Umbilical cord (tissue), 2 donors: ENCODE measurements around the gene JARID2. TPM values are rescaled to one million over a fixed set of nuclear protein-coding genes. Genes with fewer than 3 reads are reported as not detected.
"Not testable (repeated sequence)": the region's sequence is repeated elsewhere in the genome, so short reads cannot be mapped to it uniquely, and the experiment has no call there.

Source experiments
- DNase-seq: peaks from one replicate; pipeline ENCODE4 v3.0.0-alpha.2; 2015; ENCODE audit warnings: low spot score
- total RNA-seq: library from RNA; depleted of rRNA; stranded (reverse); fragments of >200 nt; gene quantifications from one replicate; pipeline ENCODE4 v1.2.3, GENCODE V29; 2014; ENCODE audit warnings: low replicate concordance; ENCODE audit not compliant: insufficient read depth

The JARID2 gene
- total RNA-seq, 1 donor from 2014 or later: 8.4 TPM

DNA sequence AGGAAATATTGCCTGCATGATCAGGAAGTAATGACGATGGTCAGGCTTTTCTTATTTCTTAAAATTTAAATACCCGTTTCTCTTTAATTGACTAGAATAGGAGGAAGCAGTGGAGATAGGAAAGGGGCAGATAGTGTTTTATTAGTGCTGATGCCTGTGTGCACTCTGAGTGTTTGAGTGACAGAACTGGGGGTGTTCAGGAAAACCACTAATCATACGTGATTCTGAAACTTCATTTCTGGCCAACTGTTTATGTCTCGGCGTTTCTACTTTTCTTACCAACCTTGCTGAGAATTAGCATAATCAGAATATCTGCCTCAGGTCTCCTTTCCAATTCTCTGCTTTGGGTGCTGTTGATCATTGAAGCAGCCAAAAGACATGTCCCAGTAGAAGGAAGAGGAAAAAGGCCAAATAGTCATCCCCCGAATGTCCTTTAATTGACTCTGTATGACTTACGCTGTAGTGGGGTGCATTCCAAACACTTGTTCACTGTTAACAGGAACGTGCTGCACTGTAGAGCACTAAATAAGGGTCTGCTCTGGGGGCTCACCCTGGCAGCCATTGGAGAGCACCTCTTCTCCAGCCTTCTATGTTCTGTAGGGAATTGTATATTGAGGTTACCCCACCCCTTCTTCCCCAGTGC is 152.9 kb downstream of the JARID2 start:
- no peak for DNase-seq

- DNase-seq: peak; percentile 91
These were observed 154.0 kb downstream of the JARID2 start for GRCh38 chr6:15399641-15400470.

DNA sequence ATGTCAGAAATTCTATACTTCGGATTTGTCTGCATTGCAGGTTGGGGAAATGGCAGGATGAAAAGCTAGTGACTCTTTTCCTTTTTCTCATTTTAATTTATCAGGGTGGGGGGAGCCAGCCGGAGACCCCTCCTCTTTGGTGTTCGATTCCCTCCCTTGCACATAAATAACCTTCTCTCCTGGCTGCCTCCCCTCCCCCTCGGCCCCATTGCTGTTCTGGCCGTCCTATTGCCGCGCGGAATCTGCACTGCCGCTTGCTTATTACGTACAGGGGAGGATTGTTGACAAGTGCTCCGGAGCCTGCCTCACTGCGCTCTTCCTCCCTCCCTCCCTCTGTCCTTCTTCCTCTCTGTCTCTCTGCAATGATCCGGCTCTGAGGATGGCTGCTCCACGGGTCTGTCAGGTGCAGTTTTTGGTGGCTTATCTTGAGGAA is 154.7 kb downstream of the JARID2 start:
- peak; percentile 55 for DNase-seq

- no peak for DNase-seq
These were observed 155.3 kb downstream of the JARID2 start for GRCh38 chr6:15401120-15401519.

GRCh38 chr6:15401769-15402250 is 155.9 kb downstream of the JARID2 start:
- DNase-seq: peak; percentile 55

GRCh38 chr6:15402406-15403045 is 156.7 kb downstream of the JARID2 start:
- peak; percentile 40 for DNase-seq

DNA sequence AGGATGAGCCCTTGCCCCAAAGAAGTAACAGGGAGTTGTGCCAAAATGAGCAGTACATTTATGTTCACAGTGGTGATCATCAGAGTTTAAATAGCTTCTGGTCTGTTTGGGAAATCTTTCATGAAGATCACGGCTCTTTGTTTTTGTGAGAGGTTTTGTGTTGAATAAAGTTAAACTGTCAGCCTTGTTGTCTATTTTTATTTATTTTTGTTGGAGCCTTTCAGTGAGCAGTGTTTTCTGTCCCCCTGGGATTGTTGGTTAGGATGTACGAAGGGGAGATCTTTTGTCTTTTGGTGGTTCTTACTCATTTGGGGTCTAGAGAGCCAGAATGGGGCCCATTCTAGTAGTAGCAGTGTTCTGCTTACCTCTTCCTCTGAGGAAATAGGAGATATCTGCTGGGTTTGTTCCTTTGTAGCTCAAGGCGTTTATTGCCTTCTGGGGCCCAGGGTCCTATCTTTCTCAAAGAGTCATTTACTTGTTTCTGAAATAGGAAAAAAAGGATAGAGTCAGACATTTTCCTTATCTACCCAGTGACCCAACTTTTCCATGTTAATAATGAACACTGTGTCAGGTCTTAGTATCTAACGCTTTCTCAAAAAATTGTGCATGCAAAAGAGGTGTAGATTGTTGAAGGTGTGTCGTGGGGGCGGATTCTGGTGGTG is 157.4 kb downstream of the JARID2 start:
- DNase-seq: no peak

GRCh38 chr6:15404685-15404980 is 158.8 kb downstream of the JARID2 start:
- DNase-seq: no peak

DNA sequence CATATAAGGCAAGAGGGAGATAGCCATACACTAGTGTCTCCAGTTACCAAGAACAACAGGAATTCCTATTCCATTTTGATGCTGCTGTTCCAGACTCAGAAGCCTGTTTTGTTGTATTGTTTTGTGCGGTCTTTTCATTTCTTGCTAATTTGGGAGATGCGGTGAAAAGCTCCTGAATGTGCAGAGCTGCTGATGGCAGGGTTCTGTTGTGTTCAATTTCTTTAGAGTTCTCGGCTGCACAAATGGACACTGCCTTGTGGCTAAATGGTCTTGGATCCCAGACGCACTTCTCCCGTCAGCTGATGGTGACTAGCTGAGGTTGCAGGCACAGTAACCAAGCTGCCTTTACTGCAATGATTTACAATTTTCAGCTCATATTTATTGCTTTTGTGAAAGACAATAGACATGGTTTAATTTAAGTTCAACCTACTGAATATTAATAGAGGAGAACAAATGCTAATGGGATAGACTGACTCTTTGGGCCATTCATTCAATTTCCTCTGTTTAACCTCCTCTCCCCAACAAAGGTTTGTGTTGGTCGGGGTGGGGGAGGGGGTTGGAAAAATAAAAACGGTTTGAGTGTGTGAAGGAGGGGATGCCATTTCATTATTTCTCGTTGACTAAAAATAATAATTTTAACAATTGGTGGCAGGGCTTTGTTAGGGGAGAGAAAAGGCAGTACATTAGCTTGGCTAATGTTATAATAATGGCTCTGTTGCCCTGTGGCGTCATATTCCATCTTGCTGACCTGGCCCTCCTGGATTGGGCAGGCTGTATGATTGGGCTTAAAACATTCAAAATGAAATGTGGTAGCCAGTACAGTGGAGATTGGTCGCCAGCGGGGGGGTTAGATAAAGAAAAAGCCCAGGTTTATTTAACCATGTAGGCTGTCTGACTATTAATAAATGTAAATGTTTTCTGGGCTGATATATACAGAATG is 159.5 kb downstream of the JARID2 start:
- no peak for DNase-seq

GRCh38 chr6:15406452-15406851 is 160.6 kb downstream of the JARID2 start:
- DNase-seq: no peak

DNA sequence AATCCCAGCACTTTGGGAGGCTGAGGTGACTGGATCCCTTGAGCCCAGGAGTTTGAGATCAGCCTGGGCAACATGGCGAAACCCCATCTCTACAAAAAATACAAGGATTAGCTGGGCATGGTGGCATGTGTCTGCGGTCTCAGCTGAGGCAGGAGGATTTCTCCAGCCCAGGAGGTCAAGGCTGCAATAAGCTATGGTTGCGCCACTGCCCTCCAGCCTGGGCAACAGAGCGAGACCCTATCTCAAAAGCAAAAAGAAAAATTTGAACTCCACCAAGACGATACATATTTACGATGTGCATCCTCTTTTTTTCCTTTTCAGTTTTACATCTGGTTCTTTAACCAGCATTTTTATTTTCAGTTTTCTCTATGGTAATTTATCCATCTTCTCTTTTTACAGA is 162.1 kb downstream of the JARID2 start:
- no peak for DNase-seq

GRCh38 chr6:15408758-15409157 is 162.9 kb downstream of the JARID2 start:
- no peak for DNase-seq

GRCh38 chr6:15409301-15410125 is 163.6 kb downstream of the JARID2 start:
- no peak for DNase-seq

DNA sequence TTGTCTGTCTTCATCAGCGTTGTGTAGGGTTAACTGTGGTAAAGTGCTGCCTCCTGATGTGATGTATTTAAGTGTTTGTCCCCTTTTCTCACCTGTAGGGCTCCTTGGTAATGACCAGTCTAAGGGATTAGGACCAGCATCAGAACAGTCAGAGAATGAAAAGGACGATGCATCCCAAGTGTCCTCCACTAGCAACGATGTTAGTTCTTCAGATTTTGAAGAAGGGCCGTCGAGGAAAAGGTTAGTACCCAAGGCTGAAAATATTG is 164.2 kb downstream of the JARID2 start:
- no peak for DNase-seq

GRCh38 chr6:15410752-15411151 is 164.9 kb downstream of the JARID2 start:
- DNase-seq: no peak

- DNase-seq: no peak
These were observed 165.9 kb downstream of the JARID2 start for GRCh38 chr6:15411766-15412165.

- DNase-seq: no peak
These were observed 166.9 kb downstream of the JARID2 start for GRCh38 chr6:15412767-15413166.

DNA sequence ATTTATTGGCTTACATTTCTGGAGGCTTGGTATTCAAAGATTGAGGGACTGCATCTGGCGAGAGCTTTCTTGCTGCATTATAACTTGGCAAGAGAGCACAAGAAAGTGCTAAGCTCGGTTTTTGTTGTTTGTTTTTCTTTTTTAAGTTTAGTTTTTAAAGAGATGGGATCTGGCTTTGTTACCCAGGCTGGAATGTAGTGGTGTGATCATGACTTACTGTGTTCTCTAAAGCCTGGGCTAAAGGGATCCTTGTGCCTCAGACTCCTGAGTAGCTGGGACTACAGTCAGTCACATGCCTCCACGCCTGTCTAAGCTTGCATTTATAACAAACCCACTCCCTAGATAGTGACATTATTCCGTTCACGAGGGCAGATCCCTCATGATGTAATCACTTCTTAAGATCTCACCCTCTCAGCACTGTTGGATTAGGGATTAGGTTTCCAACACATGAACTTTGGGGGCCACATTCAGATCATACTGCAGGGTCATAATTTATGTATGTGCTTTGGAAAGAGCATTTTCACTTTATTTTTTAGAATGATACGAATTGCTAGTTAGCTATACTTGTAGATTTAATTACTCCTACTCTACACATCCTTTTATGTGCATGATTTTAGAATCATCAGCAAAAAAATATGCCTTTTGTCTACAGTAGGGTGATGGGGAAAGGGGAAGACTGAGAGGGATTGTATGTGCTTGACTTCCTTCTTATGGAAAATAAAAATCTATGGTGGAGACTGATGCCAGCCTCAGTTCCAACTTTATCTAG is 167.8 kb downstream of the JARID2 start:
- DNase-seq: peak; percentile 82

GRCh38 chr6:15414235-15414612 is 168.4 kb downstream of the JARID2 start:
- no peak for DNase-seq

GRCh38 chr6:15415622-15416021 is 169.8 kb downstream of the JARID2 start:
- DNase-seq: not testable (repeated sequence)
